ENCODE data around the gene ACTMAP.
"Not testable (repeated sequence)": the region's sequence is repeated elsewhere in the genome, so short reads cannot be mapped to it uniquely, and the experiment has no call there.

ACTMAP gene

DNA sequence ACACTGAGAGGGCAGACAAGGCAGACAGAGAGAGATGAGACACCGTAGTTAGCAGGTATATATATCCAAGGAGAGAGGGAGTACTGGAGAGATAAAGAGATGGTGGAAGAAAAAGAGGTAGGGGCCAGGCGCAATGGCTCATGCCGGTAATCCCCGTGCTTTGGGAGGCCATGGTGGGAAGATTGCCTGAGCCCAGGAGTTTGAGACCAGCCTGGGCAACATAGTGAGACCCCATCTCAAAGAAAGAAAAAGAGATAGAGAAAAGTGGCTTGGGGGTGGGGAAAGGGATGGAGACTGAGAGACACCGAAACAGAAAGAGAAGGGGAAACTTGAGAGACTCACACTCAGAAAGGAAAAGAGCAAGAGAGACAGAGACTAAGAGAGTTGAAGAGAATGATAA is 30.3 kb upstream of the ACTMAP start:
- peaks cover 57% of the 10 kb centered on the region for H3K4me1 Mint-ChIP-seq
- no peak for DNase-seq
- H3K27ac Mint-ChIP-seq = peak overlapping the region in 1 of 2 donors; percentile 93
- peak overlapping the region in 1 of 2 donors; percentile 21 for H3K4me3 Mint-ChIP-seq
- no peaks in the 10 kb centered on the region for H3K27me3 Mint-ChIP-seq
- no peak for ATAC-seq
- no peaks in the 10 kb centered on the region for H3K9me3 Mint-ChIP-seq

DNA sequence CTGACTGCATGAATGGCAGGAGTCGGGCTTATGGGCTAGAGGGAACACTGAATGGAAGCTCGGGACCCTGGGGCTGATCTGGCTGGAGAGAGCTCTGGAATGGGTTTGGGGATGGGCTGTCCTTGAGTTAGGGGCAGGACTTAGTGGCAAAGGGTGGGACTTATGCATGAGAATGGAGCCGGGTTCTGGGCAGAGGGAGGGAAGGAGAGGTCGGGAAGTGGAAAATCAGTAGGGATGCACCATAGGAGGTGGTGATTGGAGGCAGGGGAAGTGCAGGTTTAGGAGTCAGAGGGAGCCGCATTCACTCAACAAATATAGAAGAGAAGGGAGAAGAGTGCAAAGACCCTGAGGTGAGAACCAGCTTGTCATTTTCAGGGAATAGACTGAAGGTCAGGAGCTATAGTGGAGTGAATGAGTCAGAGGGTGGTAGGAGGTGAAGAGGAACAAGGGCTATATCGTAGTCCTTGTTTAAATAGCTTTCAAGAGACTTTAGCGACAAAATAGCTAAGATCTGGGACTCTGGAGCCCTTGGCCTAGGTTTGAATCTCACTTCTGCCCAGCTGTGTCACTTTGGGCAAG is 28.5 kb upstream of the ACTMAP start:
- Mint-ChIP-seq H3K4me1 (peaks cover 64% of the 10 kb centered on the region), H3K9me3 (no peaks in the 10 kb centered on the region), H3K4me3 (peak overlapping the region; percentile 89 to 95), H3K27ac (peak overlapping the region; percentile 92 to 99), H3K27me3 (no peaks in the 10 kb centered on the region)
- ATAC-seq (no peak), DNase-seq (no peak)

DNA sequence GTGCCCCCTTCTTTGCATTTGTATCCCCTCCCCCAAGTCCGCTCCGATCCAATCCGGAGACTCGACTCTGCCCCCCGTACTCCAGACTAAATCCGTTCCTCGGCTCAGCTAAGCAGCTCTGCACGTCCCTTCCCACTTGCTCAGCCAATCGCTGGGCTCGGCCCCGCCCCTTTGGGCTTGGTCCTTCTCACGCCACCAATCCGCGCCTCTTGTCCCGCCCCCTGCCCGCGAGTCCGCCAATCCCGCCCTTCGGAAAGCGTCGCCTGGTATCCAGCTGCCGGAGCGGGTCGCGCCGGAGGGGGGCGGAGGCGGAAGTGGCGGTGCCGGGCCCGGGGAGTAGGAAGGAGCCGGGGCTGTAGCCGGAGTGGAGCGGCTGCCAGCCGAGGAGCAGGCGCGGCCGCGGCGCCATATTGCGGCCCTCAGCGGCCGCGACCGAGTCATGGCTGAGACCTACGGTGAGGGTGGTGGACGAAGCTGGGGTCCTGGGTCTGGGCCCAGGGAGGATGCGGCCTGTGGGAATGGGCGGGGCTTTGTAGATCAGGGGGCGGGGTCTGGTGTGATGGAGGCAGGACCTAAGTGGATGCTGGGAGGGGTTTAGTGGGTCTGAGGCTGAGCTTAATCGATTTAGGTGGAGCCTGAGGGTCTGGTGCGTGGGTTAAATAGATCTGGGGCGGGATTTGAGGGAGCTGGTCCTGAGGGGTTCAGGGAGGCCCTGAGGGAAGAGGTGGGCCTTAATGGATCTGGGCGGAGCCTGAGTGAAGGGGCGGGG is 27.8 kb upstream of the ACTMAP start, which contains the start of gene RAB4B:
Gene RAB4B (plus strand): TSS at position 311 of the 769 bp plus-strand sequence. CDS start 129 bp downstream, at position 440.
- Mint-ChIP-seq H3K27me3 (no peaks in the 10 kb centered on the region), H3K9me3 (no peaks in the 10 kb centered on the region), H3K27ac (peak within 1 kb of the TSS; percentile 92 to 99), H3K4me1 (peaks cover 64% of the 10 kb centered on the region), H3K4me3 (peak within 1 kb of the TSS; percentile 89 to 95)
- peak; percentile 85 for ATAC-seq
- DNase-seq = peak; percentile 100

DNA sequence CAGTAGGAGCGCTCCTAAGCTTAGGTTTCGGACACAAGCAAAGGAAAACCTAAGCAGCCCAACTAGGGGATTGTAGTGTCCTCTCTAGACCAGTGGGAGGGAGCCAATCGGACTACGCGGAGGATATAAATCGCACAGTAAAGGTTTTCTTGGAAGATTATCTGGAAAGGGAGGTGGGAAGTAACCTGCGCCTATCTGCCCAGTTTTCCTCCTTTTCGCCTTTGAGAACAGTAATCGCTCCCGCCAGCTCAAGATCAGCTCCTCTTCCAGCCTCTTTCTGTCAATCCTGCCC is 27.3 kb upstream of the ACTMAP start:
- Mint-ChIP-seq H3K4me1 (peaks cover 64% of the 10 kb centered on the region), H3K27ac (peak overlapping the region; percentile 92 to 99), H3K27me3 (no peaks in the 10 kb centered on the region), H3K4me3 (peak overlapping the region; percentile 89 to 95), H3K9me3 (no peaks in the 10 kb centered on the region)
- ATAC-seq (no peak), DNase-seq (no peak)

DNA sequence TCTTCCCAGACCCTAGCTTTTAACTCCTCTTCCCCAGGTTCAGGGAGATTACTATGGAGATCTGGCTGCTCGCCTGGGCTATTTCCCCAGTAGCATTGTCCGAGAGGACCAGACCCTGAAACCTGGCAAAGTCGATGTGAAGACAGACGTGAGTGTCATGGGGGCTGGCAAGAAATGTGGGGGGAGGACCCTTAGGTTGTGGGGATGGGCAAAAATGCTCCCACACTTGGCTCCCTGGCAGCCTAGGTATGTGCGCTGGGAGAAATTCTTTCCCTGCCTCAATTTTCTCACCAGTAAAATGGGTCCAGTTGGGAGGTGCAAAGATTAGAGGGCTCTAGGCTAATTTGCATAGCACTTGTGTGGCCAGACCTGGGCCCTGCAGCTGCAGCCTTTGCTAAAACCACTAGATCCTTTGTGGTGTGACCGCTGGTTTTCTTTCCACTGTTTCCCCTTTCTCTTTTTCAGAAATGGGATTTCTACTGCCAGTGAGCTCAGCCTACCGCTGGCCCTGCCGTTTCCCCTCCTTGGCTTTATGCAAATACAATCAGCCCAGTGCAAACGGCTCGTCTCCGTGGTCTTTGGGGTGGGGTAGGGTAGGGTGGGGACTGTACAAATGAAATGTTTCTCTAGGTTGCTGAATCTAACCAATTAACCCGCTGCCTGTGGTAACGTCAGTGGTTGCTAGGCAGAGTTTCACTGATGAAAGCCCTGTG is 26.8 kb upstream of the ACTMAP start:
- ATAC-seq = peak; percentile 83
- no peaks in the 10 kb centered on the region for H3K9me3 Mint-ChIP-seq
- peak; percentile 83 to 94 for DNase-seq
- H3K27ac Mint-ChIP-seq = peak overlapping the region; percentile 92 to 99
- H3K4me1 Mint-ChIP-seq = peaks cover 62% of the 10 kb centered on the region
- peak overlapping the region; percentile 89 to 95 for H3K4me3 Mint-ChIP-seq
- H3K27me3 Mint-ChIP-seq = no peaks in the 10 kb centered on the region

DNA sequence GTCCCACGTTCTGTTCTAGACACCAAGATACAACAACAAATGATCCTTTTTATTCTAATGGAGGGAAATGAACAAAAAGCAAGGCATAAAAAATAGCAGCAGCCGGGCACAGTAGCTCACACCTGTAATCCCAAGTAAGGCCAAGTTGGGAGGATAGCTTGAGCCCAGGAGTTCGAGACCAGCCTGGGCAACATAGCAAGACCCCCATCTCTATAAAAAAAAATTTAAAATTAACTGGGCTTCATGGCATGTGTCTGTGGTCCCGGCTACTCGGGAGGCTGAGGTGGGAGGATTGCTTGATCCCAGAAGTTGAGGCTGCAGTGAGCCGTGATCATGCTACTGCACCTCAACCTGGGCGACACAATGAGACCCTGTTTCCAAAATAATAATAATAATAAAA is 26.1 kb upstream of the ACTMAP start:
- ATAC-seq (no peak), DNase-seq (no peak)
- no peak overlapping the region for H3K27ac Mint-ChIP-seq
- H3K27me3 Mint-ChIP-seq = no peaks in the 10 kb centered on the region
- H3K4me1 Mint-ChIP-seq = peaks cover 64% of the 10 kb centered on the region
- no peaks in the 10 kb centered on the region for H3K9me3 Mint-ChIP-seq
- no peak overlapping the region for H3K4me3 Mint-ChIP-seq

DNA sequence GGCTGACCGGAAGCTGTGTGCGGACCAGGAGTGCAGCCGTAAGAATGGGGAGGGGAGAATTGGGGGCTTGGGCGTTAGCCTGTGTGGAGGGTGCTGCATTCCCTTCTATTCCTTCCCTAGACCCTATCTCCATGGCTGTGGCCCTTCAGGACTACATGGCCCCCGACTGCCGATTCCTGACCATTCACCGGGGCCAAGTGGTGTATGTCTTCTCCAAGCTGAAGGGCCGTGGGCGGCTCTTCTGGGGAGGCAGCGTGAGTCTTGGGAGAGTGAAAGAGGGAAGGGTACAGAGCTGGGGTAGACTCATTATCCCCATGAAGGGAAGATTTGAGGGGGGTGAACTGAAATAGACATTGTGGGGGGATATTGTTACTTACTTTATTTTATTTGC is 25.4 kb upstream of the ACTMAP start:
- peak overlapping the region in 1 of 2 donors; percentile 11 for H3K4me3 Mint-ChIP-seq
- H3K4me1 Mint-ChIP-seq = peaks cover 62% of the 10 kb centered on the region

DNA sequence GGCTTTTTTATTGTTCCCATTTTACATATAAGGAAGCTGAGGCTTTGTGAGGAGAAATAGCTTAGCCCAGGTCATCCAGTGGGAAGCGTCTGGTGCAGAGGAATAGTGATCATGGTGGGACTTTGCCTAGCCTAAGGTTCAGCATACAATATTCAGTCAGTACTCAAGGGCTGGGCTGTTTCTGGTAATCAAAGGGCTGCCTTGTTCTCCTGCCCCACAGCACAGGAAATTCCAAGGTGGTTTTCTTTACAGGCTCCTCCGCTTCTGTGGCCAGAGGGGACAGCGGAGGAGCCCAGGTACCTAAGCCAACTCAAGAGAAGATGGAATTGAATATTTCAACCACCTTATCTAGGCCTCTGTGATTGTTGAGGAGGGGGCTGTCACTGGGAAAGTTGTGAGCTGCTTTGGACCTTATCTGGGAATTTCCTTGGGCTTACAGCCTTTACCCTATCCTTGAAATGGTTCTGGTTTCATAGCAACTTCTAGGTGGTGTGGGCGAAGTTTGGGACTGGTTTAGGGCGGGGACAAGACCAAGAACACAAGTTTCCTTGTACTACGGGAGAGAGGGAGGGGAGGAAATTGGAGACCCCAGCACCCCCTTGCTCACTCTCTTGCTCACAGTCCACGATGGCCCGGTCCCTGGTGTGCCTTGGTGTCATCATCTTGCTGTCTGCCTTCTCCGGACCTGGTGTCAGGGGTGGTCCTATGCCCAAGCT is 24.8 kb upstream of the ACTMAP start, which contains the start of gene MIA:
Gene MIA (plus strand): TSS at position 606 of the 716 bp plus-strand sequence. CDS start 22 bp downstream, at position 628.
- Mint-ChIP-seq H3K4me1 (peaks cover 61% of the 10 kb centered on the region), H3K27me3 (no peaks in the 10 kb centered on the region), H3K27ac (peak within 1 kb of the TSS in 1 of 2 donors; percentile 91), H3K4me3 (peak within 1 kb of the TSS in 1 of 2 donors; percentile 11), H3K9me3 (peaks cover 0 to 2% of the 10 kb centered on the region in 2 donors)
- DNase-seq = no peak
- no peak for ATAC-seq

More for the DNA sequence above, 25.4 kb upstream of the ACTMAP start:
- H3K27ac Mint-ChIP-seq = peak overlapping the region in 1 of 2 donors; percentile 91
- H3K27me3 Mint-ChIP-seq = no peaks in the 10 kb centered on the region
- H3K9me3 Mint-ChIP-seq = no peaks in the 10 kb centered on the region
- DNase-seq (no peak), ATAC-seq (no peak)

DNA sequence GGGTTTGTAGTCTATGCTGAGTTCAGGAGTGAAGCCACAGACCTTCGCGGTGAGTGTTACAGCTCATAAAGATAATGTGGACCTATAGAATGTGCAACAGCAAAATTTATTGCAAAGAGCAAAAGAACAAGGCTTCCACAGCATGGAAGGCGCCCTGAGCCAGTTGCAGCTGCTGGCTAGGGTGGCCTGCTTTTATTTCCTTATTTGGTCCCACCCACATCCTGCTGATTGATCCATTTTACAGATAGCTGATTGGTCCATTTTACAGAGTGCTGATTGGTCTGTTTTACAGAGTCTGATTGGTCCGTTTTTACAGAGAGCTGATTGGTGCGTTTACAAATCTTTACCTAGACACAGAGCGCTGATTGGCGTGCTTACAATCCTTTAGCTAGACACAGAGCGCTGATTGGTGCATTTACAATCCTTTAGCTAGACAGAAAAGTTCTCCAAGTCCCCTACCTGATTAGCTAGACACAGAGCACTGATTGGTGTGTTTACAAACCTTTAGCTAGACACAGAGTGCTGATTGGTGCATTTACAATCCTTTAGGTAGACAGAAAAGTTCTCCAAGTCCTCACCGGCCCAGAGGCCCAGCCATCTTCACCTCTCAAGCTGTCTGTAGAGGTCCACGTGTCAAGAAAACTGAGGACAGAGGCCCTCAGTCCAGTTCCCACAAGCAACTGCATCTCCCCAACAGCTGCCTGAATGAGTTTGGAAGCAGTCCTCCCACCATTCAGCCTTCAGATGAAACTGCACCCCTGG is 21.0 kb upstream of the ACTMAP start:
- ATAC-seq = peak; percentile 39
- H3K4me3 Mint-ChIP-seq, H3K27ac Mint-ChIP-seq, H3K9me3 Mint-ChIP-seq, DNase-seq, H3K27me3 Mint-ChIP-seq: not testable (repeated sequence)
- peaks cover 53% of the 10 kb centered on the region for H3K4me1 Mint-ChIP-seq

DNA sequence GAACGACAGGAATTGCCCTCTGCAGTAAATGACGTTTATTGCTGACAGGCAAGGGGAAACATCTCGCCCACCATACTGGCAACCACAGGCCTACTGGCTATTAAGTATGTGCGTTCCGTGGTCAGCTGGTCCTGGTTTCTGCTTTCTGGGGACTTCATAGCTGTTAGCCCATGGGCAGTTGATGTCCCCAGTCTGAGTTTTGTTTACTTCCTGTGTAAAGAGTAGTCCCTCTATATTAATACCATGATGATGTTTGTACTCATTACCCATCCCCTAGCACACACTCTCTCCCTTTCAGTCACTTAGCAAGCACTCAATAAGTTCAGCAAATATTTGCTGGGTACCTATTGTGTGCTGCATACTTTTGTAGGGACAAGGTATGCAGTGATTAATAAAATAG is 18.6 kb upstream of the ACTMAP start:
- peaks cover 0 to 3% of the 10 kb centered on the region in 2 donors for H3K9me3 Mint-ChIP-seq

DNA sequence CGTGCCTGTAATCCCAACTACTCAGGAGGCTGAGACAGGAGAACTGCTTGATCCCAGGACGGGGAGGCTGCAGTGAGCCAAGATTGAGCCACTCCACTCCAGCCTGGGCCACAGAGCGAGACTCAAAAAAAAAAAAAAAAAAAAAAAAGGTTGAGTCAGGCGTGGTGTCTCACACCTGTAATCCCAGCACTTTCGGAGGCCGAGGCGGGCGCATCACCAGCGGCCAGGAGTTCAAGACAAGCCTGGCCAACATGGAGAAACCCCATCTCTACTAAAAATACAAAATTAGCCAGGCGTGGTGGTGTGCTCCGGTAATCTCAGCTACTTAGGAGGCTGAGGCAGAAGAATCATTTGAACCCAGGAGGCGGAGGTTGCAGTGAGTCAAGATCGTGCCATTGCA is 16.1 kb upstream of the ACTMAP start:
- DNase-seq, H3K4me3 Mint-ChIP-seq, H3K9me3 Mint-ChIP-seq, ATAC-seq, H3K27me3 Mint-ChIP-seq: not testable (repeated sequence)
- peak overlapping the region in 1 of 2 donors; percentile 64 for H3K27ac Mint-ChIP-seq
- H3K4me1 Mint-ChIP-seq = peaks cover 75% of the 10 kb centered on the region

More for the DNA sequence above, 18.6 kb upstream of the ACTMAP start:
- DNase-seq (no peak), ATAC-seq (peak; percentile 31)
- Mint-ChIP-seq H3K27me3 (no peaks in the 10 kb centered on the region), H3K4me3 (no peak overlapping the region), H3K4me1 (peaks cover 58% of the 10 kb centered on the region), H3K27ac (no peak overlapping the region)

DNA sequence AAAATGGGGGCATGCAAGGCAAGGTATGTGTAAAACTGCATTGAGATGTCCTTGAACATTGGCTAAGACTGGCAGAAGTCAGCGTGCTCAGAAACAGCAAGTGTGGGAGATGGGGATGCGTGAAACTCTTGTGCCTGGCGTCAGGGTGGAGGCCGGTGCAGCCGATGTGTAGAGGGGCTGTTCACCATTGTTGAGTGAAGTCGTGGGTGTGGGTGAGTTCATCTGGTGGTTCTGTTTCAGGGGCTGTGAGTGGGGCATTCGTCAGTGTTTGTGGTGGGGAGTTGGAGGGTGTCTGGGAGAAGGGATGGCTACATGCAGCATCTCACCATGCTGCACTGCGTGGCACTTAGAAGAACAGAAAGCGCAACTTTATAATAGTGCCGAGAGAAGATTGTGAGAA is 13.7 kb upstream of the ACTMAP start:
- no peaks in the 10 kb centered on the region for H3K9me3 Mint-ChIP-seq
- H3K27ac Mint-ChIP-seq = peak overlapping the region; percentile 55 to 86
- peak overlapping the region; percentile 40 for H3K4me3 Mint-ChIP-seq
- peaks cover 73% of the 10 kb centered on the region for H3K4me1 Mint-ChIP-seq
- ATAC-seq = peak; percentile 70
- no peaks in the 10 kb centered on the region for H3K27me3 Mint-ChIP-seq
- peak in 1 of 2 donors; percentile 42 for DNase-seq

DNA sequence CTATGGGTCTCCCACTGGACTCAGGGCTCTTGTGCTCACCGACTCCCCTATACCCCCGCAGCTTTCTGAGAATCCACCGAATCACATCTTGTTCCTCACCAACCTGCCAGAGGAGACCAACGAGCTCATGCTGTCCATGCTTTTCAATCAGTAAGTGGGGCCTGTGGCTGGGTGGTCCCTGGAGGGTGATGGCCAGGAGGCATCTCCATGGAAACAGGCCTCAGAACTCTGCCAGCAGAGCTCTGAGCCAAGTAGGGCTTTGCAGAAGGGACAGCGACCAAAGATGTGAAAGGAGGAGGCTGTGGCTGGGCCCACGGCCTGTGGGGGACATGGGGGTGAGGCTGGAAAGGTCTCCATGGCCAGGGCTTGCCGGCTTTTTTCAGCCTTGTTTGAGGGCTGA is 13.2 kb upstream of the ACTMAP start:
- peak overlapping the region; percentile 40 for H3K4me3 Mint-ChIP-seq
- DNase-seq (no peak), ATAC-seq (no peak)
- peaks cover 71% of the 10 kb centered on the region for H3K4me1 Mint-ChIP-seq
- H3K9me3 Mint-ChIP-seq = no peaks in the 10 kb centered on the region
- no peaks in the 10 kb centered on the region for H3K27me3 Mint-ChIP-seq
- H3K27ac Mint-ChIP-seq = peak overlapping the region; percentile 24 to 55

DNA sequence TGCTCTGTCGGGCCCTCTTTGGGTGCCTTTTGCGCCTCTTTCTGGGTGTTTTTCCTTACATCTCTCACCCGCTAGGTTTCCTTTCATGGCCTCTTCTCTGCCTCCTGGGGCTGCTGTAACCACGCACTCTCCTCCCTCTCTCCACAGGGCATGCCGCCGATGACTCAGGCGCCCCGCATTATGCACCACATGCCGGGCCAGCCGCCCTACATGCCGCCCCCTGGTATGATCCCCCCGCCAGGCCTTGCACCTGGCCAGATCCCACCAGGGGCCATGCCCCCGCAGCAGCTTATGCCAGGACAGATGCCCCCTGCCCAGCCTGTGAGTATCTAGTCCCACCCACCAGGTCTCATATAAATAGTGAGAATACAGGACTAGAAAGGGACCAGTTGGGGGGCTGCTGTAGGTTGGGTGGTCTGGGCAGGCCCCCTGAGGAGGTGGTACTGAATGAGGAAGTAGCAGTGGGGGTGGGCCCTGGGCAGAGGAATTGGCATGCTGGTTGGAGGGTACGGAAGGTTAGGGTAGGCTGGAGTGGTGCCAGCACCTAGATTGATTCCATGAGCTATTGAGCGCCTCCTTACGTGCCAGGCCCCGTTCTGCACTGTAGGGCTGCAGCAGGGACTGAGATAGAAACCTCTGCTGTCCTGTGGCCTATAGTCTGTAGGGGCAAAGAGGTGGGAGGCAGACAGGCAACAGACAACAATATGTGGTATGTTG is 12.6 kb upstream of the ACTMAP start:
- H3K9me3 Mint-ChIP-seq = no peaks in the 10 kb centered on the region
- no peaks in the 10 kb centered on the region for H3K27me3 Mint-ChIP-seq
- H3K27ac Mint-ChIP-seq = peak overlapping the region; percentile 10 to 94
- peaks cover 75% of the 10 kb centered on the region for H3K4me1 Mint-ChIP-seq
- peak overlapping the region; percentile 40 for H3K4me3 Mint-ChIP-seq
- no peak for DNase-seq
- peak; percentile 66 for ATAC-seq

Data from stimulated activated naive CD8-positive, alpha-beta T cell treated with anti-CD3 and anti-CD28 coated beads, Interleukin-15, amount 100 ng/mL, for 72 hours (primary cell).